ENCODE data around the gene MARCHF3. TPM values are rescaled to one million over a fixed set of nuclear protein-coding genes. Genes with fewer than 3 reads are reported as not detected.
A peak's percentile ranks its signal among the peaks of the same experiment; 100 is the strongest.

MARCHF3 gene
- total RNA-seq, 1 donor from 2014 or later, result 26.6 TPM

- ATAC-seq (ENCODE audit: poor library complexity), result no peak
- DNase-seq, result no peak
- intact Hi-C loops (cut with DNase I), result no loop called here
These were observed 92.6 kb downstream of the MARCHF3 start for GRCh38 chr5:126937771-126938170.

GRCh38 chr5:126936775-126937418, 93.5 kb downstream of the MARCHF3 start:
- peak; percentile 39 for ATAC-seq (ENCODE audit: poor library complexity)
- no peak for DNase-seq
- intact Hi-C loops (cut with DNase I), result no loop called here

- ATAC-seq (ENCODE audit: poor library complexity), result peak; percentile 61
- no peak for DNase-seq
- intact Hi-C loops (cut with DNase I), result no loop called here
These were observed 98.2 kb downstream of the MARCHF3 start for GRCh38 chr5:126931963-126932660.

GRCh38 chr5:126928041-126928440, 102.3 kb downstream of the MARCHF3 start:
- no peak for ATAC-seq (ENCODE audit: poor library complexity)
- DNase-seq, result no peak
- intact Hi-C loops (cut with DNase I), result no loop called here

- intact Hi-C loops (cut with DNase I), result no loop called here
- ATAC-seq (ENCODE audit: poor library complexity), result no peak
- no peak for DNase-seq
These were observed 102.9 kb downstream of the MARCHF3 start for GRCh38 chr5:126927429-126927828.

GRCh38 chr5:126926187-126926586, 104.2 kb downstream of the MARCHF3 start:
- DNase-seq (no peak), ATAC-seq (ENCODE audit: poor library complexity) (no peak)
- intact Hi-C loops (cut with DNase I), result no loop called here

GRCh38 chr5:126925482-126925881, 104.9 kb downstream of the MARCHF3 start:
- intact Hi-C loops (cut with DNase I), result no loop called here
- DNase-seq (no peak), ATAC-seq (ENCODE audit: poor library complexity) (no peak)

GRCh38 chr5:126924331-126925033, 105.9 kb downstream of the MARCHF3 start:
- ATAC-seq (ENCODE audit: poor library complexity) (no peak), DNase-seq (no peak)
- intact Hi-C loops (cut with DNase I), result no loop called here

- peak; percentile 28 for ATAC-seq (ENCODE audit: poor library complexity)
- intact Hi-C loops (cut with DNase I), result no loop called here
These were observed 108.9 kb downstream of the MARCHF3 start for GRCh38 chr5:126921241-126922091.

GRCh38 chr5:126920291-126920690, 110.1 kb downstream of the MARCHF3 start:
- DNase-seq, result no peak
- peak; percentile 94 for ATAC-seq (ENCODE audit: poor library complexity)
- intact Hi-C loops (cut with DNase I), result no loop called here

More at GRCh38 chr5:126921241-126922091, 108.9 kb downstream of the MARCHF3 start:
- no peak for DNase-seq

GRCh38 chr5:126919566-126919965, 110.8 kb downstream of the MARCHF3 start:
- DNase-seq (no peak), ATAC-seq (ENCODE audit: poor library complexity) (no peak)
- intact Hi-C loops (cut with DNase I), result no loop called here

- DNase-seq (no peak), ATAC-seq (ENCODE audit: poor library complexity) (no peak)
- intact Hi-C loops (cut with DNase I), result no loop called here
These were observed 111.8 kb downstream of the MARCHF3 start for GRCh38 chr5:126918615-126918957.

- ATAC-seq (ENCODE audit: poor library complexity) (no peak), DNase-seq (no peak)
- intact Hi-C loops (cut with DNase I), result no loop called here
These were observed 112.3 kb downstream of the MARCHF3 start for GRCh38 chr5:126917918-126918614.

- intact Hi-C loops (cut with DNase I), result no loop called here
- ATAC-seq (ENCODE audit: poor library complexity) (no peak), DNase-seq (no peak)
These were observed 114.9 kb downstream of the MARCHF3 start for GRCh38 chr5:126915496-126915895.

GRCh38 chr5:126914801-126915436, 115.4 kb downstream of the MARCHF3 start:
- intact Hi-C loops (cut with DNase I), result no loop called here
- DNase-seq, result no peak
- ATAC-seq (ENCODE audit: poor library complexity), result peak; percentile 77

- DNase-seq (no peak), ATAC-seq (ENCODE audit: poor library complexity) (no peak)
- intact Hi-C loops (cut with DNase I), result no loop called here
These were observed 117.7 kb downstream of the MARCHF3 start for GRCh38 chr5:126912616-126913200.

GRCh38 chr5:126911986-126912385, 118.4 kb downstream of the MARCHF3 start:
- DNase-seq (no peak), ATAC-seq (ENCODE audit: poor library complexity) (no peak)
- intact Hi-C loops (cut with DNase I), result no loop called here

- no peak for ATAC-seq (ENCODE audit: poor library complexity)
- no peak for DNase-seq
- intact Hi-C loops (cut with DNase I), result no loop called here
These were observed 120.5 kb downstream of the MARCHF3 start for GRCh38 chr5:126909856-126910255.
